ENCODE measurements around the gene TRAF3. TPM values are rescaled to one million over a fixed set of nuclear protein-coding genes. Genes with fewer than 3 reads are reported as not detected.
A peak's percentile ranks its signal among the peaks of the same experiment; 100 is the strongest.

TRAF3 gene
- total and polyA plus RNA-seq, 3 donors from 2014 or later, result 24.3 to 38.8 (median 38.2) TPM

DNA sequence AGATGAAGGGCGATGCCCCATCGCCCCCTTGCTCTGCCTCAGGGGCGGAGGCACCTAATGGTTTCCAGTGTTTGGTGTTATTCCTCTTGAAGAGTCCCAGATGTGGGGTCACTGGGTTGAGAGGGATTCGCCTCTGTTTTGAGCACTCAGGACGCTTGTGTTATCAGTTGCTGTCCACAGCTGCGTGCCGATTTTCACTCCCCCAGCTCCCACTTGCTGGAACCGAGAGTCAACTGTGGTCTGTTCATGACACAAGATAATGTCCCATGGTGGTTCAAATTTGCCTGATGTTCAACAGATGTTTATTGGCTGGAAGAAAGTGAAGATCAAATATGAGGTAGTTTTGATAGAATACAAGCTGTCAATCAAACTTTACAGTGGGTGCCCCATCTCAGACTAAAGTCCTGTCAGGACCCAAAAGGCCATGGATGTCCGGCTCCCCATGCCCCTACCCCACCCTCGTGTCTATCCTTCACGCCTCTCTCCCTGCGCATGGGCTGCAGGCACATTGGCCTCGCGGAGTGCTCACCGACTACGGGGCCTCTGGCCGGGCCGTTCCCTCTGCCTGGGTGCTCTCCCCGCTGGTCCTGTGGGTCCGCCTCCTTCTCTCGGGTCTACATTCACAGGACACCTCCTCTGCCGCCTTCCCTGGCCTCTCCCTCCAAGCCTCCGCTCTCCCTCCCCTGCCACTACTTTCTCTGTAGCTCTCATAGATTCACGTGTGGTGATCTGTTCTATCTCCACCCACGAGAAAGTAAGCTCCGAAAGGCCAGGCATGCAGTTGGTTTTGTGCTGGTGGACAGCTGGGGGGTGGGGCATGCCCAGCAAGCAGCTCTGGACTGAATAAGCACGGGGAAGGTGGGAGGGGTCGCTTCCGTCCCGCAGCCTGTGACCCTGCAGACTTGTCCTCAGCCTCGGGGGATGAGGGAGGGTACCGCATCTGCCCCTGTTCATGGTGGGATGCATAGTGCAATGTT is 6.8 kb upstream of the TRAF3 start:
- H3K27ac ChIP-seq, result no peak overlapping the region
- no peak overlapping the region for H3K4me3 ChIP-seq
- no peak for TF ChIP-seq POLR2A (IDR thresholded peaks at IDR 0.05)
- TF ChIP-seq, protein P1, sequence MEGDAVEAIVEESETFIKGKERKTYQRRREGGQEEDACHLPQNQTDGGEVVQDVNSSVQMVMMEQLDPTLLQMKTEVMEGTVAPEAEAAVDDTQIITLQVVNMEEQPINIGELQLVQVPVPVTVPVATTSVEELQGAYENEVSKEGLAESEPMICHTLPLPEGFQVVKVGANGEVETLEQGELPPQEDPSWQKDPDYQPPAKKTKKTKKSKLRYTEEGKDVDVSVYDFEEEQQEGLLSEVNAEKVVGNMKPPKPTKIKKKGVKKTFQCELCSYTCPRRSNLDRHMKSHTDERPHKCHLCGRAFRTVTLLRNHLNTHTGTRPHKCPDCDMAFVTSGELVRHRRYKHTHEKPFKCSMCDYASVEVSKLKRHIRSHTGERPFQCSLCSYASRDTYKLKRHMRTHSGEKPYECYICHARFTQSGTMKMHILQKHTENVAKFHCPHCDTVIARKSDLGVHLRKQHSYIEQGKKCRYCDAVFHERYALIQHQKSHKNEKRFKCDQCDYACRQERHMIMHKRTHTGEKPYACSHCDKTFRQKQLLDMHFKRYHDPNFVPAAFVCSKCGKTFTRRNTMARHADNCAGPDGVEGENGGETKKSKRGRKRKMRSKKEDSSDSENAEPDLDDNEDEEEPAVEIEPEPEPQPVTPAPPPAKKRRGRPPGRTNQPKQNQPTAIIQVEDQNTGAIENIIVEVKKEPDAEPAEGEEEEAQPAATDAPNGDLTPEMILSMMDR (IDR thresholded peaks at IDR 0.05), result no peak
- H3K9me3 ChIP-seq, result no peaks in the 10 kb centered on the region
- intact Hi-C loops (cut with DNase I; ENCODE audit: low total_unique reads), result loop anchor here (10.0 kb wide), 1 partner anchor 154 kb away; the partner anchor contains the start of gene AMN
- DNase-seq, result no peak
- H3K4me1 ChIP-seq, result no peaks in the 10 kb centered on the region
- no peaks in the 10 kb centered on the region for H3K27me3 ChIP-seq
- no peaks in the 10 kb centered on the region for H3K36me3 ChIP-seq (ENCODE audit: low read depth, missing control alignments)
- 76 to 79% methylated on average over 29 to 32 of the region's 32 CpGs for WGBS, 2 donors

DNA sequence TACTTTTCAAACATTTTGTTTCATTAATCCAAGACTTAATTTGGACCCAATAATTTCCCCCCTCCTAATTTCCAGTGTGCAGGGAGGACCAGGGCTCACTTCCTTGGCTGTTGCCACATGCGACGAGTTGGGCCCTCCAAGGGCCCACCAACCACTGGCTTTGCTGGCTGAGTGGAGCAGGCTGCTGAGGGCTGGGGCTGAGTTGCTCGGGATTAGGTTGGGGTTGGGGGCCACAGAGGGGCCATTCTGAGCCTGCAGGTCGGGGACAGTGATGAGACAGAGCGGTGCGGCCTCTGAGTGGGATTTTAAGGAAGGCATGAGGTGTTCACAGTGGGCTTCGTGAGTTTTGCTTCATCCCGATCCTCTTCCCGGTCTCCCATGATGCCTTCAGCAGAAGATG is 6.1 kb upstream of the TRAF3 start:
- Histone ChIP-seq H3K36me3 (ENCODE audit: low read depth, missing control alignments) (no peaks in the 10 kb centered on the region), H3K4me3 (no peak overlapping the region), H3K27ac (no peak overlapping the region), H3K4me1 (peaks cover 2% of the 10 kb centered on the region), H3K9me3 (no peaks in the 10 kb centered on the region), H3K27me3 (no peaks in the 10 kb centered on the region)
- TF ChIP-seq, protein P1 (IDR thresholded peaks at IDR 0.05), result no peak
- TF ChIP-seq POLR2A (IDR thresholded peaks at IDR 0.05), result no peak
- WGBS, 2 donors, result 98 to 100% methylated on average over 4 to 9 of the region's 9 CpGs
- intact Hi-C loops (cut with DNase I; ENCODE audit: low total_unique reads), result loop anchor here (10.0 kb wide), 1 partner anchor 154 kb away; the partner anchor contains the start of gene AMN
- no peak for DNase-seq

DNA sequence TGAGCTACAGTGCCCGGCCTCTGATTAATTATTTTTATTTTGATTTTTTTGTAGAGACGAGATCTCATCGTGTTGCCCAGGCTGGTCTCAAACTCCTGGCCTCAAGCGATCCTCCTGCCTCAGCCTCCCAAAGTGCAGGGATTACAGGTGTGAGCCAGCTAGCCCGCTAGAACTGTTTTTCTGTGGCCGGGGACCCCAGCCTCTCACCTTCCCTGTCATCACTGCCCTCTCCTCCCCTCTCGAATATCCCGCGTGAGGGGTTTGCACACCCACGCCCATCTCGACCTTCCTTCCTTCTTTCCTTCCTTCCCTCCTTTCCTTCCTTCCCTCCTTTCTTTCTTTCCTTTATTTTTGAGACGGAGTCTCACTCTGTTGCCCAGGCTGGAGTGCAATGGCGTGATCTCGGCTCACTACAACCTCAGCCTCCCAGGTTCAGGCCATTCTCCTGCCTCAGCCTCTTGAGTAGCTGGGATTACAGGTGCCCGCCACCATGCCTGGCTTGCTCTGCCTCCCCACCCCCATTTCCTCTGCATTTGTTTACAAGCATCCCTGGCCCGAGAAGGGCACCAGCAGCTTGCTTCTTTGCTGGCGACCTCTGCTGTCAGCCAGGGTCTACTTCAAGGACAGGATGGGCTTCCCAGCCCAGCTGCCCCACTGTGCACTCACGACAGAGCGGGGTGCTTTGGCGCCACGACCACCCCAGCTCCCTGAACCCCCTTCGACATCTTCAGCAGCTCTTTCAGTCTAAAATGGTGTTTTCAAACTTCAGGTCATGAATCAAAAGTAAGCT is 4.3 kb upstream of the TRAF3 start:
- no peak overlapping the region for H3K27ac ChIP-seq
- intact Hi-C loops (cut with DNase I; ENCODE audit: low total_unique reads), result loop anchor here (10.0 kb wide), 1 partner anchor 152 kb away; the partner anchor contains the start of gene AMN
- TF ChIP-seq, protein P1 (IDR thresholded peaks at IDR 0.05), result no peak
- no peak overlapping the region for H3K4me3 ChIP-seq
- no peaks in the 10 kb centered on the region for H3K9me3 ChIP-seq
- WGBS, 2 donors, result 78 to 82% methylated on average over 22 of the region's 22 CpGs
- H3K27me3 ChIP-seq, result no peaks in the 10 kb centered on the region
- H3K4me1 ChIP-seq, result peaks cover 5% of the 10 kb centered on the region
- no peak for DNase-seq
- no peaks in the 10 kb centered on the region for H3K36me3 ChIP-seq (ENCODE audit: low read depth, missing control alignments)

DNA sequence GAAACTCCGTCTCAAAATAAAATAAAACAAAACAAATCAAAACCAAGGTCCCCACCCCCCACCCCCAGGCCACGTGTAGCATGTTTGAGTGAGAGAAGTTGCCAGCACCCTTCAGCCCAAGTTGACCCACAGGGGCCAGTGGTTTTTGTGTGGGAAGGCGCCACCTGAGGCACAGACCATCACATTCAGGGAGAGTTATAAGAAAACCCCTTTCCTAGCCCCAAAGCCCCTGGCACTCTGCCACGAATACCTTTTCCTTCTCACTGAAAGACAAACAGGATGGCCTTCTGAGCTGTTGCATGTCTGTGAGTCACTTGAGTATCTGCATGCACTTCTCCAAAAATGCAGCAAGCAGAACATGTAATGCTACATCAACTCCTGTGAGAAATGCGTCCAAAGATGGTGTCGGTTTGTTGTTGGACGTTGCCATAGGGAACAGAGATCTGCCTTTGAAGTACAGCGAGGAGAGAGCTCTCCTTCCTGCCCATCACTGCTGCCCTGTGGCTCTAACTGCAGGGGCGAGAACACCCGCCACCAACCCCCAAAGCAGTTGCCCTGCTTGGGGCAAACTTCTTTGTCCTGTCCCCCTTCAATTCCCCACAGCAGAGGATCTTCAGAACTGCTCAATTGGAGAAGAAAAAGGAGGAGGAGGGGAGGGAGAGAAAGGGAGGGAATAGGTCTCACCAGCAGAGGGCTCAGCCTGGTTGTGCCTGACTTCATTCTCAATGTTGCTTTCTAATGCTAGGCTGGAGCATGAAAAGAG is 2.7 kb upstream of the TRAF3 start:
- intact Hi-C loops (cut with DNase I; ENCODE audit: low total_unique reads), result loop anchor here (10.0 kb wide), 1 partner anchor 150 kb away; the partner anchor contains the start of gene AMN
- no peaks in the 10 kb centered on the region for H3K27me3 ChIP-seq
- H3K9me3 ChIP-seq, result no peaks in the 10 kb centered on the region
- peaks cover 14% of the 10 kb centered on the region for H3K4me1 ChIP-seq
- no peak overlapping the region for H3K4me3 ChIP-seq
- peak; percentile 75 for DNase-seq
- H3K36me3 ChIP-seq (ENCODE audit: low read depth, missing control alignments), result no peaks in the 10 kb centered on the region
- TF ChIP-seq, protein P1 (IDR thresholded peaks at IDR 0.05), result peak; percentile 51 to 68 (median 63)
- no peak for TF ChIP-seq POLR2A (IDR thresholded peaks at IDR 0.05)
- H3K27ac ChIP-seq, result peak overlapping the region in 1 of 2 donors; percentile 8
- WGBS, 2 donors, result 55 to 63% methylated on average over 10 of the region's 10 CpGs
